Natural killer cell (primary cell): ENCODE results near the gene ACP7. TPM values are rescaled to one million over a fixed set of nuclear protein-coding genes. Genes with fewer than 3 reads are reported as not detected.
"Not testable (repeated sequence)": the region's sequence is repeated elsewhere in the genome, so short reads cannot be mapped to it uniquely, and the experiment has no call there.

ENCODE experiments used
- ATAC-seq, 3 donors: fragments of 150-1000 bp in 2 of 3; fragments of 200-7000 bp in 1 of 3; cut with Tn5 transposase; 1 replicate in 1 of 3; 2 replicates in 2 of 3; pipeline ENCODE4 v1.10.0; 2021; ENCODE audit warnings: mild to moderate bottlenecking in 2 of 3, moderate library complexity in 2 of 3
- DNase-seq, 2 donors: peaks; one replicate each; pipeline versions ENCODE4 v3.0.0 to v3.0.0-alpha.2; 2013 to 2021; ENCODE audit warnings: mixed read lengths in 1 of 2
- H3K27ac ChIP-seq: one replicate; pipeline ENCODE4 v1.5.1; 2013; ENCODE audit warnings: mild to moderate bottlenecking, low read length
- H3K27me3 ChIP-seq: one replicate; pipeline ENCODE4 v1.6.1; 2013; ENCODE audit warnings: low read length; ENCODE audit not compliant: control insufficient read depth, insufficient read depth
- H3K36me3 ChIP-seq: one replicate; pipeline ENCODE4 v1.6.1; 2013; ENCODE audit warnings: low read length; ENCODE audit not compliant: control insufficient read depth, insufficient read depth
- H3K4me1 ChIP-seq: one replicate; pipeline ENCODE4 v1.6.1; 2013; ENCODE audit warnings: low read length; ENCODE audit not compliant: control insufficient read depth, insufficient read depth
- H3K4me3 ChIP-seq: one replicate; pipeline ENCODE4 v1.5.1; 2013; ENCODE audit warnings: low read length
- H3K9me3 ChIP-seq: one replicate; pipeline ENCODE4 v1.6.1; 2013; ENCODE audit warnings: low read length; ENCODE audit not compliant: control insufficient read depth, insufficient read depth
- H3K27ac Mint-ChIP-seq, 2 donors: one replicate each; pipeline ENCODE4 v1.8.0; 2022; ENCODE audit warnings: mild to moderate bottlenecking in 2 of 2, mixed read lengths in 2 of 2, moderate library complexity in 1 of 2
- H3K27me3 Mint-ChIP-seq, 2 donors: one replicate each; pipeline ENCODE4 v1.8.0; 2022; ENCODE audit warnings: low read depth in 2 of 2, mixed read lengths in 2 of 2
- H3K36me3 Mint-ChIP-seq: one replicate; pipeline ENCODE4 v1.8.0; 2022; ENCODE audit warnings: mixed read lengths
- H3K4me1 Mint-ChIP-seq, 2 donors: one replicate each; pipeline ENCODE4 v1.8.0; 2022; ENCODE audit warnings: mixed read lengths in 2 of 2
- H3K4me3 Mint-ChIP-seq: one replicate; pipeline ENCODE4 v1.8.0; 2022; ENCODE audit warnings: mild to moderate bottlenecking, moderate library complexity, mixed read lengths
- H3K9me3 Mint-ChIP-seq, 2 donors: one replicate each; pipeline ENCODE4 v1.8.0; 2022; ENCODE audit warnings: mixed read lengths in 2 of 2
- WGBS: methylation state at CpG from one replicate; pipeline ENCODE4 v1.1.7; 2013; ENCODE audit warnings: missing lambda C conversion rate; ENCODE audit not compliant: insufficient coverage; 5-methylcytosine and 5-hydroxymethylcytosine counted together
- intact Hi-C: fragments of 100-400 bp; cut with micrococcal nuclease; formaldehyde crosslinking; loops from one replicate; pipeline ENCODE4 v1.14.2; 2022
- total RNA-seq, 4 donors: library from RNA; stranded (reverse); fragments of 120-200 nt in 1 of 4; gene quantifications; one replicate each; pipeline versions ENCODE4 v1.2.3 to v1.2.4, GENCODE V29; 2013 to 2022
- TF ChIP-seq, protein P1 (sequence below): fragments of 200-600 bp; IDR thresholded peaks from one replicate; pipeline ENCODE4 v1.8.0; 2022; ENCODE audit warnings: antibody characterized with exemption

The ACP7 gene
- total RNA-seq, 3 donors from 2014 or later (not counting 1 experiment from before 2014, with no cell fraction given) = not detected

DNA sequence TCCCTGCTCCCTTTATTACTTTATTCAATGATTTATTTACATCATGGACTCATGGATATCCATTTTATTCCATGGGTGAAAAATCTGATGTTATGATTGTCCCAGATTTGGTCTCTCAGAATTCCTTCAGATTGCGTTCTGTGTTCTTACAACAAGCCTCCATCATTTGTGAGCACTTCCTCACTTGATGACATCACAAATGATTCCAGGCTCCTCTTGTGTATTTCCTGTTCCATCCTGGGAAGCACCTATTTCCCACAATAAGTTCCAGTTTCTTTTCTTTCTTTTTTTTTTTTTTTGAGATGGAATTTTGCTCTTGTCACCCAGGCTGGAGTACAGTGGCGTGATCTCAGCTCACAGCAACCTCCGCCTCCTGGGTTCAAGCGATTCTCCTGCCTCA is 6.7 kb downstream of the ACP7 start:
- Histone ChIP-seq H3K9me3 (no peaks in the 10 kb centered on the region), H3K36me3 (no peaks in the 10 kb centered on the region), H3K4me3 (no peak overlapping the region), H3K4me1 (no peaks in the 10 kb centered on the region), H3K27me3 (no peaks in the 10 kb centered on the region), H3K27ac (no peak overlapping the region)
- Mint-ChIP-seq H3K9me3 (no peaks in the 10 kb centered on the region), H3K4me1 (no peaks in the 10 kb centered on the region), H3K27me3 (peaks cover 20 to 36% of the 10 kb centered on the region in 2 donors), H3K27ac (no peak overlapping the region), H3K4me3 (no peak overlapping the region), H3K36me3 (no peaks in the 10 kb centered on the region)
- TF ChIP-seq, protein P1, sequence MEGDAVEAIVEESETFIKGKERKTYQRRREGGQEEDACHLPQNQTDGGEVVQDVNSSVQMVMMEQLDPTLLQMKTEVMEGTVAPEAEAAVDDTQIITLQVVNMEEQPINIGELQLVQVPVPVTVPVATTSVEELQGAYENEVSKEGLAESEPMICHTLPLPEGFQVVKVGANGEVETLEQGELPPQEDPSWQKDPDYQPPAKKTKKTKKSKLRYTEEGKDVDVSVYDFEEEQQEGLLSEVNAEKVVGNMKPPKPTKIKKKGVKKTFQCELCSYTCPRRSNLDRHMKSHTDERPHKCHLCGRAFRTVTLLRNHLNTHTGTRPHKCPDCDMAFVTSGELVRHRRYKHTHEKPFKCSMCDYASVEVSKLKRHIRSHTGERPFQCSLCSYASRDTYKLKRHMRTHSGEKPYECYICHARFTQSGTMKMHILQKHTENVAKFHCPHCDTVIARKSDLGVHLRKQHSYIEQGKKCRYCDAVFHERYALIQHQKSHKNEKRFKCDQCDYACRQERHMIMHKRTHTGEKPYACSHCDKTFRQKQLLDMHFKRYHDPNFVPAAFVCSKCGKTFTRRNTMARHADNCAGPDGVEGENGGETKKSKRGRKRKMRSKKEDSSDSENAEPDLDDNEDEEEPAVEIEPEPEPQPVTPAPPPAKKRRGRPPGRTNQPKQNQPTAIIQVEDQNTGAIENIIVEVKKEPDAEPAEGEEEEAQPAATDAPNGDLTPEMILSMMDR = no peak
- 97% methylated on average over 4 of the region's 4 CpGs for WGBS
- ATAC-seq (no peak), DNase-seq (no peak)
- intact Hi-C loops = no loop called here

DNA sequence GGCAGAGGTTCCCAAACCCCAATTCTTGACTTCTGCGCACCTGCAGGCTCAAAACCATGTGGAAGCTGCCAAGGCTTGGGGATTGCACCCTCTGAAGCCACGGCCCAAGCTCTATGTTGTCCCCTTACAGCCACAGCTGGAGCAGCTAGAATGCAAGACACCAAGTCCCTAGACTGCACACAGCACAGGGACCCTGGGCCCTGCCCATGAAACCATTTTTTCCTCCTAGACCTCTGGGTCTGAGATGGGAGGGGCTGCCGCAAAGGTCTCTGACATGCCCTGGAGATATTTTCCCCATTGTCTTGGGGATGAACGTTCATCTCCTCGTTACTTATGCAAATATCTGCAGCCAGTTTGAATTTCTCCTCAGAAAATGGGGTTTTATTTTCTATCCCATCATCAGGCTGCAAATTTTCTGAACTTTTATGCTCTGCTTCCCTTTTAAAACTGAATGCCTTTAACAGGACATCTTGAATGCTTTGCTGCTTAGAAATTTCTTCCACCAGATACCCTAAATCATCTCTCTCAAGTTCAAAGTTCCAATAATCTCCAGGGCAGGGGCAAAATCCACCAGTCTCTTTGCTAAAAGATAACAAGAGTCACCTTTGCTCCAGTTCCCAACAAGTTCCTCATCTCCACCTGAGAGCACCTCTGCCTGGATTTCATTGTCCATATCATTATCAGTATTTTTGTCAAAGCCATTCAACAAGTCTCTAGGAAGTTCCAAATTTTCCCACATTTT is 11.8 kb downstream of the ACP7 start:
- WGBS = 85% methylated on average over 5 of the region's 5 CpGs
- H3K4me1 Mint-ChIP-seq, H3K9me3 Mint-ChIP-seq, H3K4me3 ChIP-seq, intact Hi-C loops, H3K27ac ChIP-seq, H3K36me3 Mint-ChIP-seq, H3K36me3 ChIP-seq, H3K4me1 ChIP-seq, H3K27me3 ChIP-seq, ATAC-seq, H3K4me3 Mint-ChIP-seq, DNase-seq, H3K9me3 ChIP-seq, H3K27ac Mint-ChIP-seq: not testable (repeated sequence)
- peaks cover 33 to 44% of the 10 kb centered on the region in 2 donors for H3K27me3 Mint-ChIP-seq

GRCh38 chr19:39097299-39097698 is 13.1 kb downstream of the ACP7 start:
- 78% methylated on average over 5 of the region's 5 CpGs for WGBS
- Histone ChIP-seq H3K4me3 (no peak overlapping the region), H3K36me3 (no peaks in the 10 kb centered on the region), H3K27me3 (peaks cover 4% of the 10 kb centered on the region), H3K27ac (no peak overlapping the region), H3K4me1 (no peaks in the 10 kb centered on the region), H3K9me3 (no peaks in the 10 kb centered on the region)
- Mint-ChIP-seq H3K9me3 (no peaks in the 10 kb centered on the region), H3K4me3 (no peak overlapping the region), H3K4me1 (no peaks in the 10 kb centered on the region), H3K36me3 (no peaks in the 10 kb centered on the region), H3K27me3 (peaks cover 33 to 41% of the 10 kb centered on the region in 2 donors), H3K27ac (no peak overlapping the region)
- DNase-seq (no peak), ATAC-seq (no peak)
- intact Hi-C loops = no loop called here
- TF ChIP-seq, protein P1 = no peak

DNA sequence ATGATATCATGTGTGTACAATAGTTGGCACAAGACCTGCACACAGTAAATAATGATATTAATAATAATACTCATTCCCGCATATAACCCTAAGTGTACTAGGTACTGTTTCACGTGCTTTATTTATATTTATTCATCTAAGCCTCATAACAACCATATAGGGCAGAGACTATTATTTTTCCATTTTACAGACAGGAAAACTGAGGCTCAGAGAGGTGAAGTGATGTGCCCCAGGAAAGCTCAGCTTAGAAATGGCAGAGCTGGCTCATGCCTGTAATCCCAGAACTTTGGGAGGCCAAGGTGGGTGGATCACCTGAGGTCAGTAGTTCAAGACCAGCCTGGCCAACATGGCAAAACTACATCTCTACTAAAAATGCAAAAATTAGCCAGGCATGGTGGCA is 13.6 kb downstream of the ACP7 start:
- Histone ChIP-seq H3K36me3 (no peaks in the 10 kb centered on the region), H3K27ac (no peak overlapping the region), H3K4me1 (no peaks in the 10 kb centered on the region), H3K27me3 (peaks cover 4% of the 10 kb centered on the region), H3K9me3 (no peaks in the 10 kb centered on the region), H3K4me3 (no peak overlapping the region)
- Mint-ChIP-seq H3K4me3 (no peak overlapping the region), H3K4me1 (no peaks in the 10 kb centered on the region), H3K27me3 (peaks cover 37% of the 10 kb centered on the region in 2 donors), H3K36me3 (no peaks in the 10 kb centered on the region), H3K9me3 (no peaks in the 10 kb centered on the region), H3K27ac (no peak overlapping the region)
- intact Hi-C loops = no loop called here
- ATAC-seq (no peak), DNase-seq (no peak)
- TF ChIP-seq, protein P1 = no peak
- 82% methylated on average over 1 of the region's 2 CpGs for WGBS
